Measurements from ENCODE around the gene OLFM3.

OLFM3 gene

GRCh38 chr1:101945884-101946283 lies 50.8 kb downstream of the OLFM3 start:
- in situ Hi-C loops (cut with MboI; ENCODE audit: low sequenced_read_pairs) = no loop called here

- in situ Hi-C loops (cut with MboI; ENCODE audit: low sequenced_read_pairs) = no loop called here
These were observed 53.5 kb downstream of the OLFM3 start for GRCh38 chr1:101943237-101943636.

- in situ Hi-C loops (cut with MboI; ENCODE audit: low sequenced_read_pairs) = no loop called here
These were observed 54.1 kb downstream of the OLFM3 start for GRCh38 chr1:101942516-101943193.

GRCh38 chr1:101938681-101939080 lies 58.0 kb downstream of the OLFM3 start:
- in situ Hi-C loops (cut with MboI; ENCODE audit: low sequenced_read_pairs) = no loop called here

- in situ Hi-C loops (cut with MboI; ENCODE audit: low sequenced_read_pairs) = no loop called here
These were observed 67.4 kb downstream of the OLFM3 start for GRCh38 chr1:101929343-101929742.

GRCh38 chr1:101928829-101929228 lies 67.9 kb downstream of the OLFM3 start:
- in situ Hi-C loops (cut with MboI; ENCODE audit: low sequenced_read_pairs) = no loop called here

- in situ Hi-C loops (cut with MboI; ENCODE audit: low sequenced_read_pairs) = no loop called here
These were observed 72.0 kb downstream of the OLFM3 start for GRCh38 chr1:101924700-101925099.

GRCh38 chr1:101920577-101920976 lies 76.1 kb downstream of the OLFM3 start:
- in situ Hi-C loops (cut with MboI; ENCODE audit: low sequenced_read_pairs) = no loop called here

GRCh38 chr1:101918277-101918676 lies 78.4 kb downstream of the OLFM3 start:
- in situ Hi-C loops (cut with MboI; ENCODE audit: low sequenced_read_pairs) = no loop called here

GRCh38 chr1:101915597-101915996 lies 81.1 kb downstream of the OLFM3 start:
- in situ Hi-C loops (cut with MboI; ENCODE audit: low sequenced_read_pairs) = no loop called here

- in situ Hi-C loops (cut with MboI; ENCODE audit: low sequenced_read_pairs) = no loop called here
These were observed 82.1 kb downstream of the OLFM3 start for GRCh38 chr1:101914473-101915242.

GRCh38 chr1:101911894-101912293 lies 84.8 kb downstream of the OLFM3 start:
- in situ Hi-C loops (cut with MboI; ENCODE audit: low sequenced_read_pairs) = no loop called here

GRCh38 chr1:101908980-101909379 lies 87.7 kb downstream of the OLFM3 start:
- in situ Hi-C loops (cut with MboI; ENCODE audit: low sequenced_read_pairs) = no loop called here

GRCh38 chr1:101907264-101907663 lies 89.5 kb downstream of the OLFM3 start:
- in situ Hi-C loops (cut with MboI; ENCODE audit: low sequenced_read_pairs) = no loop called here

GRCh38 chr1:101905283-101905835 lies 91.4 kb downstream of the OLFM3 start:
- in situ Hi-C loops (cut with MboI; ENCODE audit: low sequenced_read_pairs) = no loop called here

- in situ Hi-C loops (cut with MboI; ENCODE audit: low sequenced_read_pairs) = no loop called here
These were observed 94.5 kb downstream of the OLFM3 start for GRCh38 chr1:101902199-101902598.

GRCh38 chr1:101898137-101898536 lies 98.6 kb downstream of the OLFM3 start:
- in situ Hi-C loops (cut with MboI; ENCODE audit: low sequenced_read_pairs) = no loop called here

- in situ Hi-C loops (cut with MboI; ENCODE audit: low sequenced_read_pairs) = no loop called here
These were observed 112.1 kb downstream of the OLFM3 start for GRCh38 chr1:101884621-101885020.

- in situ Hi-C loops (cut with MboI; ENCODE audit: low sequenced_read_pairs) = no loop called here
These were observed 120.8 kb downstream of the OLFM3 start for GRCh38 chr1:101875891-101876290.

- in situ Hi-C loops (cut with MboI; ENCODE audit: low sequenced_read_pairs) = no loop called here
These were observed 123.1 kb downstream of the OLFM3 start for GRCh38 chr1:101873672-101874071.

GRCh38 chr1:101859941-101860340 lies 136.8 kb downstream of the OLFM3 start:
- in situ Hi-C loops (cut with MboI; ENCODE audit: low sequenced_read_pairs) = no loop called here

- in situ Hi-C loops (cut with MboI; ENCODE audit: low sequenced_read_pairs) = no loop called here
These were observed 142.5 kb downstream of the OLFM3 start for GRCh38 chr1:101854271-101854670.
